Urothelium cell line (cell line): Measurements from ENCODE around the gene ZRANB1.
A peak's percentile ranks its signal among the peaks of the same experiment; 100 is the strongest.
"Not testable (repeated sequence)": the region's sequence is repeated elsewhere in the genome, so short reads cannot be mapped to it uniquely, and the experiment has no call there.

Source experiments
- DNase-seq: peaks from one replicate; pipeline ENCODE4 v3.0.0; 2011; ENCODE audit warnings: low spot score, mixed read lengths
- FAIRE-seq: peaks from 2 replicates; lab custom pipeline; 2011; peaks lifted over from hg19 to GRCh38; lab: Jason Lieb, UNC

ZRANB1 gene

GRCh38 chr10:124941823-124942222 is at the start of gene ZRANB1:
TSS of gene ZRANB1 (plus strand) at chr10:124942123. CDS start at chr10:124942494, 371 bp downstream.
- DNase-seq (no peak), FAIRE-seq (no peak)

- FAIRE-seq, result no peak
- no peak for DNase-seq
These were observed 49.0 kb upstream of the ZRANB1 start for GRCh38 chr10:124892905-124893304.

- FAIRE-seq, result no peak
- DNase-seq, result no peak
These were observed 47.2 kb upstream of the ZRANB1 start for GRCh38 chr10:124894569-124895215.

- no peak for DNase-seq
- no peak for FAIRE-seq
These were observed 45.2 kb upstream of the ZRANB1 start for GRCh38 chr10:124896751-124897150.

GRCh38 chr10:124898471-124898870 is 43.5 kb upstream of the ZRANB1 start:
- FAIRE-seq (no peak), DNase-seq (no peak)

GRCh38 chr10:124899151-124899550 is 42.8 kb upstream of the ZRANB1 start:
- FAIRE-seq (no peak), DNase-seq (no peak)

GRCh38 chr10:124902462-124902861 is 39.5 kb upstream of the ZRANB1 start:
- DNase-seq, result no peak
- FAIRE-seq, result no peak

GRCh38 chr10:124903111-124903510 is 38.8 kb upstream of the ZRANB1 start:
- DNase-seq (no peak), FAIRE-seq (no peak)

- no peak for DNase-seq
- no peak for FAIRE-seq
These were observed 37.1 kb upstream of the ZRANB1 start for GRCh38 chr10:124904796-124905195.

DNA sequence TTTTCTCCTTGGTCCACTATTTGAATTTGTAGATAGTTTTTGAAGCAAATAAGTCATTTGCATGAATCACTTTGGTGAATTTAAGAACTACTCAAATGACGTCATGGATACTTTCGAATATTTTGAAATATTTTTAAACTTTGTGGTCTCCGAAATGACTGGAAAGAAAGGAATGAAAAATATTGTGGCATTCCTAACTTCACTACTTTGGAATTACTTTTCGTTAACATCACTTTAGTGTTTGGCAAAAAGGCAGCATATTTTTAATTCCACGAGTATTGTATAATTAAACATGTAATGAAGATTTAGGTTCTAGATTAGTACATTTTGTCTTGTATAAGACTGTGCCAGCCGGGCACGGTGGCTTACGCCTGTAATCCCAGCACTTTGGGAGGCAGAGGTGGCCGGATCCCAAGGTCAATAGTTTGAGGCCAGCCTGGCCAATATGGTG is 35.3 kb upstream of the ZRANB1 start:
- FAIRE-seq (no peak), DNase-seq (peak; percentile 27)

DNA sequence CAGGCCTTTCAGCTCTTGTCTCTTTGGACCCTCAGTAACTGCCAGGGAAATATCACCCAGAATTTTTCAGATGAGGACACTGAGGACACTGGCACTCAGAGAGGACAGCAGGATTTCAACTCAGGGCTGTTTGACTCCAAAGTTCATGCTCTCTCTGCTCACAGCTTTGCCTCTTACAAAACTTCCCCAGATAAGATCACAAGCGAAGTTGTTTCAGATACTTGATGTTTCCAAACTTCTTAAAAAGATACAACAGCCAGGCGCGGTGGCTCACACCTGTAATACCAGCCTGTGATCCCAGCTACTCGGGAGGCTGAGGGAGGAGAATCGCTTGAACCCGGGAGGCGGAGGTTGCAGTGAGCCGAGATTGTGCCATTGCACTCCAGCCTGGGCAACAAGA is 32.4 kb upstream of the ZRANB1 start:
- FAIRE-seq, result no peak
- DNase-seq, result no peak

DNA sequence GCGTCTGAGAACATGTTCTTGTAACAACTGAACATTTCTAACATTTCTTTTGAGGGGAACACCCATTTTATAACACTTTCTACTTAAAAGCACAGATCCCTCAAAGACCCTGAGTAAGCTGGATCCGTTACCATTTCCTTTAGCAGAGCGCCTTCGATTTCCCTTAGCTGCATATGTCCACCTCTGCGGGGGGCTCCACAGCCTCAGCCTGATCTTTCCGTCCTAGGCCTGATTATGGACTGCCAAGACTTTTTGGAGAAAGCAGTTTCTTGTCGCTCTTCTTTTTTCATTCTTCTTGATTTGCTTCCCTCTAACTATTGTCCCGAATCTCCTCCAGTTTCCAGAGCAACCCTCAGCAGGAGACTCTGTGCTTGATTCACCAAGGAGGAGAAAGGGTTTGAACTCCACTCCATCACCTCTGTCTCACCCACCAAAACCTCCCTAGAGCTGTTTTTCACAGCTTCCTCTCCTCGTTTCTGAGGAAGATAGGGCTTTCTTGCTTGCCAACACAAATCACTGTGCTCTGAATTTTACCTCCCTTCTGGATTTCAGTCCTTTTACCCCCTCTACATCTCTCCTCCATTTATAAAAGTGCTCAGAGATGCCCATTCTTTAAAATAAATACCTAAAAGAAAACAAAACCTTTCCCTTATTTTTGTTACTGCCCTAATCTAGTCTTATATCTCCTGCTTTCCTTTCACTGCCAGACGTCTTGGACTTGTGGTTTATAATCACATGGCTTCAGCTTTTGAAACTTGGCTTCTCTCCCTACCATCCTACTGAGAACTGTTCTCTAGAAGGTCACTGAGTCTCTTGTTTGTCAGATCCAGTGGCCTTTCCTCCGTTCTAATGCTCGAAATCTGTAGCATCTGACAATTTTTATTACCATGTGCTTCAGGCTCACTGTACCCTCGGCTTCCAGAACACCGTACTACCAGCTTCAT is 30.5 kb upstream of the ZRANB1 start:
- no peak for DNase-seq
- no peak for FAIRE-seq

- DNase-seq, result no peak
- FAIRE-seq, result no peak
These were observed 29.6 kb upstream of the ZRANB1 start for GRCh38 chr10:124912101-124912886.

DNA sequence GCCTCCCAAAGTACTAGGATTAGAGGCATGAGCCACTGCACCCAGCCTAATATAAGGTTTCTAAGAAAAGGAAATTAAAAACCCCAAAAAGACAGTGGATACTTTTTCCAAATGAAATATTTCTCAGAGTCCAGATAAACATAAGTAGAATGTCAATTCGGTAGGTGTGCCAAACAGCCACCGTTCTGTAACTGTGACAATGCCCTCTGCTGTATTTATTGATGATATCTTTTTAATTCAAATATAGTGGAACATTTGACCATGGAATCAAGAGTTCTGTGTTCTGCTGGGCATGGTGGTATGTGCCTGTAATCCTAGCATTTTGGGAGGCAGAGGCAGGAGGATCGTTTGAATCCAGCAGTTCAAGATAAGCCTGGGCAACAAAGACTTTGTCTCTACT is 28.8 kb upstream of the ZRANB1 start:
- DNase-seq, result no peak
- no peak for FAIRE-seq

- not testable (repeated sequence) for FAIRE-seq, DNase-seq
These were observed 27.5 kb upstream of the ZRANB1 start for GRCh38 chr10:124914398-124914797.

GRCh38 chr10:124916098-124916584 is 25.8 kb upstream of the ZRANB1 start:
- FAIRE-seq (no peak), DNase-seq (no peak)

GRCh38 chr10:124916585-124917427 is 25.1 kb upstream of the ZRANB1 start:
- FAIRE-seq (peak; percentile 59), DNase-seq (peak; percentile 98)

DNA sequence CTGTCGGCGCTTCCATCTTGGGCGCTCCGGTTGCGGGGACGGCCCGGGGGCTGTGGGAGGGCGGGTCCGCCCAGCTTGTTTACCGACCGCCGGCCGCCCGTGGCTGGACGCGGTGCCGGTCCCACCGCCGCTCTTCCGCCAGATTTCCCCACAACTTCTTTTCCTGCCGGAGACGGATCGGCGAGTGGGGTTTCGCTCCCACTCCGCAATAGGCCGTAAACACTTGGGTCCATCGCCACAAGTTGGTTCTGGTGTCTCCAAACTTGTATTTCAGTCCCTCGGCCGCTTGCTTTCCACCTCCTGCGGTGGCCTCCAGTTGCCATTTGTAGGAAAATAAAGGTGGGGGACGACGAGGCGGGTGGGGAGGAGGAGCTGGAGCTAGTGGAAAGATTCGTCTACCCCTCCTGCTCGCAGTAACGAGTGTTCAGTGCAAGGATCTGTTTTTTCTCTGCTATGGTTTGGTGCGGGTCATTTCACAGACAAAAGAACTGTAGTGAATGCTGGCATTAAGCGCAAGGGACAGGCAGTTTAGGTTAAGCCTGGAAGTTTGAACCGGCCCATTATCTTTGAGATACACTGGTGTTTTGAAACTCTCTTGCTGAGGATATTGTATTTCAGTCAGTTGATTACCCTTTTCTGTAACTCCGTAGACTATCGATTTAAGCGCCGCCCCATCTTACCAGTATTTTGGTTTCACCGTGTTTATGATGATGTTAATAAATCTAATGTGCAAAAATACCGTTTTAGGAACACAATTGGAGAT is 24.3 kb upstream of the ZRANB1 start:
- FAIRE-seq (peak; percentile 17), DNase-seq (peak; percentile 21)

- FAIRE-seq (no peak), DNase-seq (no peak)
These were observed 23.6 kb upstream of the ZRANB1 start for GRCh38 chr10:124918191-124918830.
